Ramos (cell line): ENCODE results near the gene AKAP13.
"Not testable (repeated sequence)": the region's sequence is repeated elsewhere in the genome, so short reads cannot be mapped to it uniquely, and the experiment has no call there.

Experiments
- in situ Hi-C: fragments of 300-500 bp; cut with MboI; formaldehyde crosslinking; loops from one replicate; pipeline ENCODE4 v1.14.3; 2022; ENCODE audit warnings: low sequenced_read_pairs; ENCODE audit not compliant: unreplicated experiment

AKAP13 gene

GRCh38 chr15:85636351-85636750 lies 255.9 kb downstream of the AKAP13 start:
- in situ Hi-C loops = no loop called here

- in situ Hi-C loops = no loop called here
These were observed 259.5 kb downstream of the AKAP13 start for GRCh38 chr15:85639752-85640381.

GRCh38 chr15:85642065-85642692 lies 261.8 kb downstream of the AKAP13 start:
- in situ Hi-C loops = no loop called here

- in situ Hi-C loops = no loop called here
These were observed 262.3 kb downstream of the AKAP13 start for GRCh38 chr15:85642693-85643066.

GRCh38 chr15:85646538-85647091 lies 266.2 kb downstream of the AKAP13 start:
- in situ Hi-C loops = no loop called here

GRCh38 chr15:85649372-85649771 lies 269.0 kb downstream of the AKAP13 start:
- in situ Hi-C loops = no loop called here

GRCh38 chr15:85651548-85651947 lies 271.1 kb downstream of the AKAP13 start:
- in situ Hi-C loops = no loop called here

GRCh38 chr15:85652457-85652856 lies 272.1 kb downstream of the AKAP13 start:
- in situ Hi-C loops = no loop called here

GRCh38 chr15:85657132-85657531 lies 276.7 kb downstream of the AKAP13 start:
- in situ Hi-C loops = no loop called here

GRCh38 chr15:85658816-85659215 lies 278.4 kb downstream of the AKAP13 start:
- in situ Hi-C loops = no loop called here

GRCh38 chr15:85661859-85662258 lies 281.5 kb downstream of the AKAP13 start:
- in situ Hi-C loops = no loop called here

GRCh38 chr15:85665677-85666076 lies 285.3 kb downstream of the AKAP13 start:
- in situ Hi-C loops = not testable (repeated sequence)

- in situ Hi-C loops = no loop called here
These were observed 287.4 kb downstream of the AKAP13 start for GRCh38 chr15:85667491-85668424.

GRCh38 chr15:85671156-85671555 lies 290.8 kb downstream of the AKAP13 start:
- in situ Hi-C loops = no loop called here

GRCh38 chr15:85672332-85673084 lies 292.1 kb downstream of the AKAP13 start:
- in situ Hi-C loops = no loop called here

- in situ Hi-C loops = no loop called here
These were observed 292.9 kb downstream of the AKAP13 start for GRCh38 chr15:85673326-85673725.

GRCh38 chr15:85676342-85677098 lies 296.1 kb downstream of the AKAP13 start:
- in situ Hi-C loops = no loop called here

GRCh38 chr15:85679231-85679630 lies 298.8 kb downstream of the AKAP13 start:
- in situ Hi-C loops = no loop called here

- in situ Hi-C loops = no loop called here
These were observed 301.0 kb downstream of the AKAP13 start for GRCh38 chr15:85681386-85681785.
